ENCODE measurements around the gene FANCD2OS. TPM values are rescaled to one million over a fixed set of nuclear protein-coding genes. Genes with fewer than 3 reads are reported as not detected.
"Not testable (repeated sequence)": the region's sequence is repeated elsewhere in the genome, so short reads cannot be mapped to it uniquely, and the experiment has no call there.

The FANCD2OS gene
- total RNA-seq, 1 donor from 2014 or later = not detected

DNA sequence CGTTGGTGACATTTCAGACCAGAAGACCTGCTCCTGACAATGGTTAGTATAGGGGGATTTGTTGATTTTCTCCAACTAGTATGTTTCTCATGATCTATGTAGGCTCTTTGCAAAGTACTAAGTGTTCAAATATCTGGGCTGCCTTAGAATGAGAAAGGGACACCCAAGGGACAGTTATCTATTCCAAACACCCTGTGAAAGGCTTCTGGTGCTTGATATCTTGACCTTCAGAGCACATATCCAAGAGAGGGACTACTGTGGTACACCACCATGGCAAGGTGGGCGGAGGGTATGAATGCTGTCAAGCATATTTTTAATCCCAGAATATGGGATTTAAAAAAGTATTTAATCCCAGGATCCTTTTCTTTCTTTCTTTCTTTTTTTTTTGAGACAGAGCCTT, 1.1 kb downstream of the FANCD2OS start:
- no peak for ATAC-seq (ENCODE audit: low read depth)
- ChIA-PET POLR2A (no interaction called here), CTCF (no interaction called here)
- TF ChIP-seq, protein P1, sequence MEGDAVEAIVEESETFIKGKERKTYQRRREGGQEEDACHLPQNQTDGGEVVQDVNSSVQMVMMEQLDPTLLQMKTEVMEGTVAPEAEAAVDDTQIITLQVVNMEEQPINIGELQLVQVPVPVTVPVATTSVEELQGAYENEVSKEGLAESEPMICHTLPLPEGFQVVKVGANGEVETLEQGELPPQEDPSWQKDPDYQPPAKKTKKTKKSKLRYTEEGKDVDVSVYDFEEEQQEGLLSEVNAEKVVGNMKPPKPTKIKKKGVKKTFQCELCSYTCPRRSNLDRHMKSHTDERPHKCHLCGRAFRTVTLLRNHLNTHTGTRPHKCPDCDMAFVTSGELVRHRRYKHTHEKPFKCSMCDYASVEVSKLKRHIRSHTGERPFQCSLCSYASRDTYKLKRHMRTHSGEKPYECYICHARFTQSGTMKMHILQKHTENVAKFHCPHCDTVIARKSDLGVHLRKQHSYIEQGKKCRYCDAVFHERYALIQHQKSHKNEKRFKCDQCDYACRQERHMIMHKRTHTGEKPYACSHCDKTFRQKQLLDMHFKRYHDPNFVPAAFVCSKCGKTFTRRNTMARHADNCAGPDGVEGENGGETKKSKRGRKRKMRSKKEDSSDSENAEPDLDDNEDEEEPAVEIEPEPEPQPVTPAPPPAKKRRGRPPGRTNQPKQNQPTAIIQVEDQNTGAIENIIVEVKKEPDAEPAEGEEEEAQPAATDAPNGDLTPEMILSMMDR (IDR thresholded peaks at IDR 0.05) = no peak
- intact Hi-C loops (cut with micrococcal nuclease) = no loop called here
- no peak for DNase-seq
- Mint-ChIP-seq H3K27ac (no peak overlapping the region), H3K4me3 (no peak overlapping the region), H3K9me3 (no peaks in the 10 kb centered on the region), H3K4me1 (no peaks in the 10 kb centered on the region), H3K36me3 (ENCODE audit: low read depth) (peaks cover 4% of the 10 kb centered on the region), H3K27me3 (no peaks in the 10 kb centered on the region)

DNA sequence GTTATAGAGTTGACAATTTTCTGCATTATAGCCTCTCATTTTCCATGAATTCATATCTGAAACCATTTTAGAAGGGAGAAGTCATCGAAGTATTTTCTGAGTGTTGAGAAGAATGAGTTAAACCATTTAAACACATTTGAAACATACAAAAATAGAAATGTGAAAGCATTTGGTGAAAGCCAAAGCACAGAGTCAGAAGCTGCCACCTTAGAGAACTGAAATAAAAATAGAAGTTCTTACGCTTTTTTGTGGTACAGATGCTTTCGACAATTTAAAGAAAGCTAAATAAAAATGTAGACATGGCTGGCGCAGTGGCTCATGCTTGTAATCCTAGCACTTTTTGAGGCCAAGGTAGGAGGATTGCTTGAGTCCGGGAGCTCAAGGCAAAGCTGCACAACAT, 9.0 kb downstream of the FANCD2OS start:
- no peak for DNase-seq
- ATAC-seq (ENCODE audit: low read depth) = no peak
- Mint-ChIP-seq H3K27ac (no peak overlapping the region), H3K4me1 (peaks cover 6% of the 10 kb centered on the region), H3K9me3 (no peaks in the 10 kb centered on the region), H3K4me3 (no peak overlapping the region), H3K27me3 (no peaks in the 10 kb centered on the region), H3K36me3 (ENCODE audit: low read depth) (peaks cover 44% of the 10 kb centered on the region)
- TF ChIP-seq, protein P1 (IDR thresholded peaks at IDR 0.05) = no peak
- intact Hi-C loops (cut with micrococcal nuclease) = no loop called here
- ChIA-PET POLR2A (no interaction called here), CTCF (no interaction called here)

DNA sequence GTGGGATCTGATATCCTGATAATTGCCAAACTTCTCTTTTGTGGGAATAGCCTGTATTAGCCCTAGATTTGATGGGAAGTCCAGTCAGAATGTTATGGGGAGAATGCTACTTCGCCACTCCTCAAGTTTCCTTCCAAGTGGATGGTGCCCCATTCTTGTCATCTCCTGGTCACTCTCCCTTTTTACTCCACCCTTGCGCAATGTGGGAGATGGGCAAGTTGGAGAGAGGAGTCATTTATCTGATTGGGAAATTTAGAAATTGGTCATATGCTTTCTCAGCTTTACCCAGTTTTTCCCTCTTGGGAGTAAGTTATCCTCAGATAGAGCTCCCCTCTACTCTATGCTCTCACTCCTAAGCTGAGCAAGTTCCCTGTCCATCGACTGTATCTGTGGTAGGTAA, 14.4 kb downstream of the FANCD2OS start:
- Mint-ChIP-seq H3K4me1 (peaks cover 6% of the 10 kb centered on the region), H3K27me3 (no peaks in the 10 kb centered on the region), H3K36me3 (ENCODE audit: low read depth) (peaks cover 53% of the 10 kb centered on the region), H3K4me3 (no peak overlapping the region), H3K27ac (no peak overlapping the region), H3K9me3 (no peaks in the 10 kb centered on the region)
- no peak for DNase-seq
- TF ChIP-seq, protein P1 (IDR thresholded peaks at IDR 0.05) = no peak
- ATAC-seq (ENCODE audit: low read depth) = no peak
- CTCF ChIA-PET = no interaction called here
- POLR2A ChIA-PET = interaction anchor here (0.5 kb wide), 1 partner anchor 21 kb away, joined by 3 read pairs; no protein-coding TSS in a partner anchor
- intact Hi-C loops (cut with micrococcal nuclease) = no loop called here

DNA sequence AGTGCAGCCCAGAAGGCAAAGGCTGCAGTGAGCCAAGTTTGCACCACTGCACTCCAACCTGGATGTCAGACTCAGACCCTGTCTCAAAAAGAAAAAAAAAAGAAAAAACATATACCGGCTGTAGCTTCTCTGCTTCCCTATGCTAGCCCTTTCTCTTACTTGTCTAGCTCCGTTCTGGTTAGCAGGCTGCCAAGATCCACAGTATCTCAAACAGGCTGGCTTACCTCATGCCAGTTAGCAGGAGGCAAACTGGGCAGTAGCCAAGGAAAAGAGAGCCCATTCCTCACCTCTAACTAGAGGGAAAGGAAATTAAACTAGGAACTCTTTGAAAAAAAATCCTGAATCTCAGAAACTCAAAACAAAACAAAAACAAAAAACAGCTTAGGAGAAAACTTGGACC, 16.7 kb downstream of the FANCD2OS start:
- H3K4me1 Mint-ChIP-seq; intact Hi-C loops (cut with micrococcal nuclease); ATAC-seq (ENCODE audit: low read depth); DNase-seq; H3K27me3 Mint-ChIP-seq; H3K9me3 Mint-ChIP-seq; H3K27ac Mint-ChIP-seq; CTCF ChIA-PET; POLR2A ChIA-PET; H3K4me3 Mint-ChIP-seq: not testable (repeated sequence)
- H3K36me3 Mint-ChIP-seq (ENCODE audit: low read depth) = peaks cover 57% of the 10 kb centered on the region

DNA sequence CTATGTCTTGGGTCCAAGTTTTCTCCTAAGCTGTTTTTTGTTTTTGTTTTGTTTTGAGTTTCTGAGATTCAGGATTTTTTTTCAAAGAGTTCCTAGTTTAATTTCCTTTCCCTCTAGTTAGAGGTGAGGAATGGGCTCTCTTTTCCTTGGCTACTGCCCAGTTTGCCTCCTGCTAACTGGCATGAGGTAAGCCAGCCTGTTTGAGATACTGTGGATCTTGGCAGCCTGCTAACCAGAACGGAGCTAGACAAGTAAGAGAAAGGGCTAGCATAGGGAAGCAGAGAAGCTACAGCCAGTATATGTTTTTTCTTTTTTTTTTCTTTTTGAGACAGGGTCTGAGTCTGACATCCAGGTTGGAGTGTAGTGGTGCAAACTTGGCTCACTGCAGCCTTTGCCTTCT, 17.3 kb downstream of the FANCD2OS start:
- peaks cover 62% of the 10 kb centered on the region for H3K36me3 Mint-ChIP-seq (ENCODE audit: low read depth)
- ATAC-seq (ENCODE audit: low read depth); CTCF ChIA-PET; H3K9me3 Mint-ChIP-seq; H3K27me3 Mint-ChIP-seq; DNase-seq; H3K4me1 Mint-ChIP-seq; POLR2A ChIA-PET; intact Hi-C loops (cut with micrococcal nuclease); H3K4me3 Mint-ChIP-seq; H3K27ac Mint-ChIP-seq: not testable (repeated sequence)

DNA sequence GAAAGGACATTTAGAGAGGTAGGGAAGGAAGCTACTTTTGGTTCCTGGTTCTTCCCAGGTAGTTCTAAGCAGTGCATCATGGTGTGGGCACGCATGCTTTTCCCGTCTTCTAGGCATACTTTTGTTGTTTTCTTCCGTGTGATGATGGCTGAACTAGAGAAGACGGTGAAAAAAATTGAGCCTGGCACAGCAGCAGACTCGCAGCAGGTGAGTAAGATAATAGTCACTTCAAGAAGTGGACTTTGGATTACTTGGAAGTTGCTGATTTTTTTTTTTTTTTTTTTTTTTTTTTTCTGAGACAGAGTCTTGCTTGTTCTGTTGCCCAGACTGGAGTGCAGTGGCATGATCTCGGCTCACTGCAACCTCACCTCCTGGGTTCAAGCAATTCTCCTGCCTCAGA, 17.9 kb downstream of the FANCD2OS start:
- ChIA-PET POLR2A (no interaction called here), CTCF (no interaction called here)
- no peaks in the 10 kb centered on the region for H3K27me3 Mint-ChIP-seq
- ATAC-seq (ENCODE audit: low read depth) (no peak), DNase-seq (no peak)
- intact Hi-C loops (cut with micrococcal nuclease) = no loop called here
- H3K9me3 Mint-ChIP-seq = no peaks in the 10 kb centered on the region
- H3K36me3 Mint-ChIP-seq (ENCODE audit: low read depth) = peaks cover 64% of the 10 kb centered on the region
- peaks cover 2% of the 10 kb centered on the region for H3K4me1 Mint-ChIP-seq
- TF ChIP-seq, protein P1 (IDR thresholded peaks at IDR 0.05) = no peak
- no peak overlapping the region for H3K4me3 Mint-ChIP-seq
- no peak overlapping the region for H3K27ac Mint-ChIP-seq
